ENCODE results near the gene EPN1.

EPN1 gene

DNA sequence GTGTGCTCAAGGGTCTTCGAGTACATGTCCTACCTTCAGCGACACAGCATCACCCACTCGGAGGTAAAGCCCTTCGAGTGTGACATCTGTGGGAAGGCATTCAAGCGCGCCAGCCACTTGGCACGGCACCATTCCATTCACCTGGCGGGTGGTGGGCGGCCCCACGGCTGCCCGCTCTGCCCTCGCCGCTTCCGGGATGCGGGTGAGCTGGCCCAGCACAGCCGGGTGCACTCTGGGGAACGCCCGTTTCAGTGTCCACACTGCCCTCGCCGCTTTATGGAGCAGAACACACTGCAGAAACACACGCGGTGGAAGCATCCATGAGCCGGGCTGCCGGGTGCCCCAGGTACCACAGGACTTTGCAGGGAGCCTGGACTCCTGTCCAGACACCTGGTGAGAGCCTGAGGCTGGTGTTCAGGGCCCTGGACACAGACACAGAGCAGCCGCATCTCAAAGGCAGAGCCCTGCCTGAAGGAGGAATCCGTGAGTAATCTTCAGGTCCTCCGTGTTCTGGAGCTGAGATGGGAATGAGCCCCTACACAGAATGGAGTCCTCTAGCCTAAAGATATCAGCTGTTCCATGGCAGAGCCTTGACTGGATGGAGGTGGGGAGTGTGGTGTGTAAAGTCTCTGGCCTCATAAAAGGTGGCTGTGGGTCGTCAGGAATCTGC lies 30.0 kb upstream of the EPN1 start:
- H3K4me1 ChIP-seq (ENCODE audit: control insufficient read depth, low read length): peaks cover 63% of the 10 kb centered on the region
- H3K4me2 ChIP-seq (ENCODE audit: low read length): peak overlapping the region; percentile 87
- H4K20me1 ChIP-seq (ENCODE audit: control insufficient read depth, insufficient read depth, low read depth, low read length): no peaks in the 10 kb centered on the region
- H3K27ac ChIP-seq (ENCODE audit: low read depth, low read length): peak overlapping the region; percentile 99
- no peaks in the 10 kb centered on the region for H3K9me3 ChIP-seq (ENCODE audit: control insufficient read depth, insufficient read depth, low read length)
- peaks cover 83% of the 10 kb centered on the region for H3K79me2 ChIP-seq (ENCODE audit: control insufficient read depth, low read length)
- peaks cover 38% of the 10 kb centered on the region for H3F3A ChIP-seq (ENCODE audit: control insufficient read depth, insufficient read depth)
- no peaks in the 10 kb centered on the region for H3K9me2 ChIP-seq (replicated peaks; ENCODE audit: control insufficient read depth, low read length)
- TF ChIP-seq, protein P1, sequence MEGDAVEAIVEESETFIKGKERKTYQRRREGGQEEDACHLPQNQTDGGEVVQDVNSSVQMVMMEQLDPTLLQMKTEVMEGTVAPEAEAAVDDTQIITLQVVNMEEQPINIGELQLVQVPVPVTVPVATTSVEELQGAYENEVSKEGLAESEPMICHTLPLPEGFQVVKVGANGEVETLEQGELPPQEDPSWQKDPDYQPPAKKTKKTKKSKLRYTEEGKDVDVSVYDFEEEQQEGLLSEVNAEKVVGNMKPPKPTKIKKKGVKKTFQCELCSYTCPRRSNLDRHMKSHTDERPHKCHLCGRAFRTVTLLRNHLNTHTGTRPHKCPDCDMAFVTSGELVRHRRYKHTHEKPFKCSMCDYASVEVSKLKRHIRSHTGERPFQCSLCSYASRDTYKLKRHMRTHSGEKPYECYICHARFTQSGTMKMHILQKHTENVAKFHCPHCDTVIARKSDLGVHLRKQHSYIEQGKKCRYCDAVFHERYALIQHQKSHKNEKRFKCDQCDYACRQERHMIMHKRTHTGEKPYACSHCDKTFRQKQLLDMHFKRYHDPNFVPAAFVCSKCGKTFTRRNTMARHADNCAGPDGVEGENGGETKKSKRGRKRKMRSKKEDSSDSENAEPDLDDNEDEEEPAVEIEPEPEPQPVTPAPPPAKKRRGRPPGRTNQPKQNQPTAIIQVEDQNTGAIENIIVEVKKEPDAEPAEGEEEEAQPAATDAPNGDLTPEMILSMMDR (IDR thresholded peaks at IDR 0.05; ENCODE audit: low read depth, low read length, poor library complexity, severe bottlenecking): no peak
- no peak for TF ChIP-seq EZH2phosphoT487 (IDR thresholded peaks at IDR 0.05; ENCODE audit: borderline replicate concordance, low read length)
- H3K4me3 ChIP-seq (ENCODE audit: low read length): peak overlapping the region; percentile 95
- no peaks in the 10 kb centered on the region for H3K27me3 ChIP-seq (ENCODE audit: control insufficient read depth, low read length)
- H3K36me3 ChIP-seq (ENCODE audit: control insufficient read depth, low read length): peaks cover 66% of the 10 kb centered on the region

DNA sequence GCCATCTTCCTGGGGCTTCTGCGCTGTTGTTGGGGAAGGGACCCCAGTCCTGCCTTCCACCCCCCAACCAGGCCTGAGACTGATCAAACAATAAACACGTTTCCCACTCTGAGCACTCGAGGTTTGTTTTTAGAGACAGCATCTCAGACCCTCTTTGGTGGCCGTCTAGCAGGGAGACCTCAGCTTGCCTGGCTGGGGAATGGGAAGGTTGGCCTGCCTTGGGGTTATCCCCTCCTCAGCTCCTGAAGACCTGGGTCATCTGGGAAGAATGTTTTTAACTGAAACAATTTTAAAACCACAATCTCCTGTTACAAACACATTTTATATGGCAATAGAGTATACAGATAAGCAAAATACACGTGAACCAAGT lies 29.5 kb upstream of the EPN1 start:
- H3K79me2 ChIP-seq (ENCODE audit: control insufficient read depth, low read length): peaks cover 89% of the 10 kb centered on the region
- peak overlapping the region; percentile 99 for H3K27ac ChIP-seq (ENCODE audit: low read depth, low read length)
- H3K9me3 ChIP-seq (ENCODE audit: control insufficient read depth, insufficient read depth, low read length): no peaks in the 10 kb centered on the region
- H3K9me2 ChIP-seq (replicated peaks; ENCODE audit: control insufficient read depth, low read length): no peaks in the 10 kb centered on the region
- H3K27me3 ChIP-seq (ENCODE audit: control insufficient read depth, low read length): no peaks in the 10 kb centered on the region
- peaks cover 71% of the 10 kb centered on the region for H3K36me3 ChIP-seq (ENCODE audit: control insufficient read depth, low read length)
- H3K4me3 ChIP-seq (ENCODE audit: low read length): peak overlapping the region; percentile 95
- H3K4me1 ChIP-seq (ENCODE audit: control insufficient read depth, low read length): peaks cover 60% of the 10 kb centered on the region
- H3K4me2 ChIP-seq (ENCODE audit: low read length): peak overlapping the region; percentile 87
- TF ChIP-seq EZH2phosphoT487 (IDR thresholded peaks at IDR 0.05; ENCODE audit: borderline replicate concordance, low read length): no peak
- TF ChIP-seq, protein P1 (IDR thresholded peaks at IDR 0.05; ENCODE audit: low read depth, low read length, poor library complexity, severe bottlenecking): no peak
- H4K20me1 ChIP-seq (ENCODE audit: control insufficient read depth, insufficient read depth, low read depth, low read length): no peaks in the 10 kb centered on the region
- H3F3A ChIP-seq (ENCODE audit: control insufficient read depth, insufficient read depth): peaks cover 34% of the 10 kb centered on the region

DNA sequence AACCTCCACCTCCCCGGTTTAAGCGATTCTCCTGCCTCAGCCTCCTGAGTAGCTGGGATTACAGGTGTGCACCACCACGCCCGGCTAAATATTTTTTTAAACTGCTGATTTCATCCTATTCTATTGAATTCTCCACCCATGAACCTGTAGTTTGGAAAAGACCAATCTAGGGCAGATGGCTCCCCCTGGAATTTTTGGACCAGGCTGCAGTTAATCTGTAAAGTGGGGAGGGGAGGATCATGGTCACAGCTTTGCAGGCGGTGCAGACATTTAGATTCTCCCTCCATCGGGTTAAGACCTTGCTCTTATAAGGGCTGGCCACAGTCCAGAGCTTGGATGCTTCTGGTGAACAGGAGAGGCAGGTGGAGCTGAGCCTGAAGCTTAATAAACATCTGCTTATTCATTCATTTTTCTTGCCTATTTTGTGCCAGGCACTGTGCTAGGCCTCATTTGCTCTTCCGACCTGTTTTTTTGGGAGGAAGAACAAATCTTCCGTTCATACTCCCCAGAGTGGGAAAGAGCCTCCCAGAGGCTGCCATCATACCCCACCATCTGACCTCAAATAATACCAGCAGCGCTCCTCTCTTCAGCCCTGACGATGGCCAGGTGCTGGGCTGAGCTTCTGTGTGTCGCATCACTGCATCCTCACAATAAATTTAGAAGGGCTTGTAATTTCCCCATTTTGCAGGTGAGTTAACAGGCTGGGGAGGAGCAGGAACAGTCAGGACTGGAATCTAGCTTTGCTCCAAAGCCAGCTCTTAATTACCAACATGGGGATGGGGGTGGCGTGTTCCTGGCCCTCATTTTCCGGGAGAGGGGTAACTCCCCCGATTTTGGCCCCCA lies 27.9 kb upstream of the EPN1 start:
- H3K27ac ChIP-seq (ENCODE audit: low read depth, low read length): peak overlapping the region; percentile 99
- no peaks in the 10 kb centered on the region for H3K27me3 ChIP-seq (ENCODE audit: control insufficient read depth, low read length)
- peak overlapping the region; percentile 94 for H3K4me3 ChIP-seq (ENCODE audit: low read length)
- peak overlapping the region; percentile 87 for H3K4me2 ChIP-seq (ENCODE audit: low read length)
- H3K4me1 ChIP-seq (ENCODE audit: control insufficient read depth, low read length): peaks cover 58% of the 10 kb centered on the region
- no peaks in the 10 kb centered on the region for H3K9me3 ChIP-seq (ENCODE audit: control insufficient read depth, insufficient read depth, low read length)
- TF ChIP-seq, protein P1 (IDR thresholded peaks at IDR 0.05; ENCODE audit: low read depth, low read length, poor library complexity, severe bottlenecking): no peak
- TF ChIP-seq EZH2phosphoT487 (IDR thresholded peaks at IDR 0.05; ENCODE audit: borderline replicate concordance, low read length): no peak
- peaks cover 26% of the 10 kb centered on the region for H3F3A ChIP-seq (ENCODE audit: control insufficient read depth, insufficient read depth)
- peaks cover 83% of the 10 kb centered on the region for H3K36me3 ChIP-seq (ENCODE audit: control insufficient read depth, low read length)
- H4K20me1 ChIP-seq (ENCODE audit: control insufficient read depth, insufficient read depth, low read depth, low read length): no peaks in the 10 kb centered on the region
- peaks cover 85% of the 10 kb centered on the region for H3K79me2 ChIP-seq (ENCODE audit: control insufficient read depth, low read length)
- H3K9me2 ChIP-seq (replicated peaks; ENCODE audit: control insufficient read depth, low read length): no peaks in the 10 kb centered on the region

Data from DOHH2 (cell line).